ENCODE results near the gene STRA8. TPM values are rescaled to one million over a fixed set of nuclear protein-coding genes. Genes with fewer than 3 reads are reported as not detected.
"Not testable (repeated sequence)": the region's sequence is repeated elsewhere in the genome, so short reads cannot be mapped to it uniquely, and the experiment has no call there.

Gene STRA8
- total RNA-seq, 2 experiments from 2014 or later, result not detected

DNA sequence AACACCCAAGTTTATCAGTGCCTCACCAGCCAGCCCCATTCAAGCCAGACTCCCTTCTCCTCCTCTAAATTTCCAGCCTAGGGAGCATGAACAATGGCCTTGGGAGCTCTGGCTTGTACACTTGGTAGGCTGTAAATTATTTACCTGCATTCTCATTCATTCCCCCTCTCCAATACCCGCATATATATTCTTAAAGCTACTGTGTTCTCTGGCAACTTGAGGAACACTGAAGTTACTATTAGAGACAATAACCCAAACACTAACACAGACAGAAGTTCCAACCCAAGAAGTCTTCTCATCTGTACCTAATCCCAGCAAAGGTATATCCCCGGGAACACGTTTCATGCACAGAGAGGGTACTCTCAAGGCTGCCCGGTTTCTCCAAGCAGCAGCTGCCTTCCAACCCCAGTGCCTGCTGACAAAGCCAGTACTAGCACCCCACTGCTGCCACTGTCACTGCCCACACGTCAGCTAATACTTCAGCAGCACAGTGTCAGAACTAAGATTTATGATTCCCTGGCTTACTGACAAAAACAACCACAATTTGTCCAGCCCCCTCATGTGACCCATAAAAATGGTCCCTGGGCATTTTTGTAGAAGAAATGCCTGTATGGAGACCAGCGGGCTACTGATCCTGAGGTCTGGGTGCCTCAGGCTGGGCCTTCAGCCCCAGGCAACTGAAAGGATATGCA, 25.4 kb upstream of the STRA8 start:
- H3K36me3 Mint-ChIP-seq, result peaks cover 27% of the 10 kb centered on the region
- no peaks in the 10 kb centered on the region for H3K27me3 Mint-ChIP-seq
- no peak overlapping the region for H3K4me3 Mint-ChIP-seq
- peaks cover 29% of the 10 kb centered on the region for H3K4me1 Mint-ChIP-seq (ENCODE audit: low read depth)
- no peak overlapping the region for H3K27ac Mint-ChIP-seq
- intact Hi-C loops (cut with micrococcal nuclease), result no loop called here
- CTCF ChIA-PET, result no interaction called here
- POLR2A ChIA-PET, result no interaction called here
- DNase-seq, result no peak
- no peaks in the 10 kb centered on the region for H3K9me3 Mint-ChIP-seq

DNA sequence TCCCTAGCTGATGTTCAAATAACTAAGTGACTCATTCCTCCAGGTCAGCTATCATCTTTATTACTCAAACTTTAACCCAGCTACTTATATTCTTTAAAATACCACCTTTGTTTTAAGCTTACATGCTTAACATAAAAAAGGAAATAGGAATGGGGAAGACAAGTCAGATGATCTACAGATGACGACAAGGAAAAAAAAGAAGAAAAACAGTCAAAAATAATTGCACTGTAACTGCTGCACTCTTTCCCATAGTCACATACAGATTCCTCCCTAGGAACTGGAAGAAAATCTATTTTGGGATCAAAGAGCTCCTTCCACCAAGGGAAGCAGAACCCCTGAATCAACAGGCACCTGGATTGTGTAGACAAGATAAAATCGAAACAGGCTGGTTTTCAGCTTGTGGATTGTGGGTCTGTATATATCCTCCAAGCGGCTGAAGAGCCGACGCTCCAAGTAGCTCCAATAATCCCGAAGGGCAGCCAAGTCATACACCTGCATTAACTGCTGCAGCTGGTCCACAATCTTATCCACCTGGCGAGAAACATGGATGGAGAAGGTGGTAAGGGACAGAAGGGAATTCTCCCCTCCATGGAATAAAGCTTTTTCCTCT, 24.3 kb upstream of the STRA8 start:
- Mint-ChIP-seq H3K4me1 (ENCODE audit: low read depth) (peaks cover 25% of the 10 kb centered on the region), H3K27me3 (no peaks in the 10 kb centered on the region), H3K9me3 (no peaks in the 10 kb centered on the region), H3K4me3 (no peak overlapping the region), H3K36me3 (peaks cover 17% of the 10 kb centered on the region), H3K27ac (no peak overlapping the region)
- intact Hi-C loops (cut with micrococcal nuclease), result no loop called here
- POLR2A ChIA-PET, result interaction anchor here (1.0 to 2.6 kb wide), 2 partner anchors 38 to 61 kb away, joined by 3 to 10 read pairs; partner anchors contain the start of genes CYREN and TMEM140
- no peak for DNase-seq
- CTCF ChIA-PET, result interaction anchor here (0.6 to 1.1 kb wide), 4 partner anchors 223 to 413 kb away, joined by 3 read pairs; partner anchors contain the start of gene AGBL3

DNA sequence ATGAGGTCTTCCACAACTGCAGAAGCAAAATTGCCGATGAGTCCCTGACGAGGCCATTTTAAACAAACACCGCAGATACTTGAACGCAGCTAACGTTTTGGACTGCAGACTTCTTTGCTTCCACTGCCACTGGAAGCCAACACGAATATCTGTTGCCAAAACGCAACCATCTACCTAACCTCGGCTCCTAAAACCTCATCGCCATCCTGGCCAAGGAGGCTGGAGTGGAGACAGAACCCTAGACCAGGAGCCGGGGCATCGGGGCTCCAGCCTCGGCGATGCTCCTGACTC, 22.8 kb upstream of the STRA8 start:
- Mint-ChIP-seq H3K36me3 (peaks cover 8% of the 10 kb centered on the region), H3K9me3 (no peaks in the 10 kb centered on the region), H3K27me3 (no peaks in the 10 kb centered on the region), H3K4me3 (peak overlapping the region; percentile 93), H3K27ac (no peak overlapping the region), H3K4me1 (ENCODE audit: low read depth) (peaks cover 25% of the 10 kb centered on the region)
- ChIA-PET POLR2A (interaction anchor here (0.6 to 2.6 kb wide), 7 partner anchors 14 to 452 kb away, joined by 3 to 10 read pairs (median 5); partner anchors contain the start of genes CYREN, STMP1 and TMEM140), CTCF (interaction anchor here (0.6 to 1.6 kb wide), 5 partner anchors 42 to 664 kb away, joined by 3 to 6 read pairs (median 5); no protein-coding TSS in a partner anchor)
- DNase-seq, result no peak
- intact Hi-C loops (cut with micrococcal nuclease), result loop anchor here (1.0 to 5.0 kb wide), 8 partner anchors 41 to 752 kb away; partner anchors contain the start of genes AGBL3, AKR1B1, BPGM and CNOT4

- CTCF ChIA-PET, result interaction anchor here (0.6 to 1.6 kb wide), 5 partner anchors 42 to 665 kb away, joined by 3 to 6 read pairs (median 5); no protein-coding TSS in a partner anchor
- POLR2A ChIA-PET, result interaction anchor here (1.1 to 2.6 kb wide), 5 partner anchors 15 to 63 kb away, joined by 4 to 10 read pairs (median 5); partner anchors contain the start of genes CYREN and TMEM140
- Mint-ChIP-seq H3K9me3 (no peaks in the 10 kb centered on the region), H3K4me3 (peak within 1 kb of the TSS; percentile 93), H3K36me3 (peaks cover 3% of the 10 kb centered on the region), H3K4me1 (ENCODE audit: low read depth) (peaks cover 23% of the 10 kb centered on the region), H3K27ac (peak within 1 kb of the TSS; percentile 83), H3K27me3 (no peaks in the 10 kb centered on the region)
- intact Hi-C loops (cut with micrococcal nuclease), result loop anchor here (1.0 to 5.0 kb wide), 7 partner anchors 41 to 752 kb away; partner anchors contain the start of genes AGBL3, AKR1B1, CNOT4 and CYREN
- DNase-seq, result peak; percentile 98
Measured at GRCh38 chr7:135211179-135211945, 22.3 kb upstream of the STRA8 start, which contains the start of gene WDR91. Gene WDR91 (minus strand): TSS chr7:135211526. CDS start chr7:135211502, 24 bp downstream.

DNA sequence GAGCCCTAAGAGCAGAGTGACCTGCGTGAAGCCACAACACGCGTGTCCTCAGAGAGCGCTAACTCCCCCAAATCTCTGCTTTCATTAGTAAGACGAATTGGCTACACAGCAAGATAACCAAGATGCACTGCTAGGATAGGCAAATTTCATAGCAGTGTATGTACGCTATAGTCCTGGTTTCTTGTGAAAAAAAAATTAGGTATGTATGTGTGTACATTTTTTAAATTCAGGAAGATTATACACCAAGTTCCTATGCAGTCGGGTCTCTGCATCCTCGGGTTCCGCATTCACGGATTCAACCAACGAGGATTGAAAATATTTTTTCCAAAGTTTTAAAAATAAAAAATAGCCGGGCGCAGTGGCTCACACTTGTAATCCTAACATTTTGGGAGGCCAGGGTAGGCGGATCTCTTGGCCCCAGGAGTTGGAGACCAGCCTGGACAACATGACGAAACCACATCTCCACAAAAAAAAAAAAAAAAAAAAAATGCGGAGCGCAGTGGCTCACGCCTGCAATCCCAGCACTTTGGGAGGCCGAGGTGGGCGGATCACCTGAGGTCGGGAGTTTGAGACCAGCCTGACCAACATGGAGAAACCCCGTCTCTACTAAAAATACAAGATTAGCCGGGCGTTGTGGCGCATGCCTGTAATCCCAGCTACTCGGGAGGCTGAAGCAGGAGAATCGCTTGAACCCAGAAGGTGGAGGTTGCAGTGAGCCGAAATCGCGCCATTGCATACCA, 21.5 kb upstream of the STRA8 start:
- intact Hi-C loops (cut with micrococcal nuclease), result loop anchor here (1.0 to 5.0 kb wide), 7 partner anchors 42 to 753 kb away; partner anchors contain the start of genes AGBL3, AKR1B1, CNOT4 and CYREN
- peaks cover 20% of the 10 kb centered on the region for H3K4me1 Mint-ChIP-seq (ENCODE audit: low read depth)
- H3K27ac Mint-ChIP-seq, result peak overlapping the region; percentile 58
- H3K27me3 Mint-ChIP-seq, H3K36me3 Mint-ChIP-seq, H3K9me3 Mint-ChIP-seq, DNase-seq: not testable (repeated sequence)
- POLR2A ChIA-PET, result interaction anchor here (1.1 to 2.6 kb wide), 5 partner anchors 16 to 64 kb away, joined by 4 to 10 read pairs (median 5); partner anchors contain the start of genes CYREN and TMEM140
- CTCF ChIA-PET, result interaction anchor here (1.3 kb wide), 1 partner anchor 43 kb away, joined by 3 read pairs; no protein-coding TSS in a partner anchor
- peak overlapping the region; percentile 93 for H3K4me3 Mint-ChIP-seq

GRCh38 chr7:135213831-135214230, 19.8 kb upstream of the STRA8 start:
- ChIA-PET CTCF (interaction anchor here (0.6 to 1.8 kb wide), 2 partner anchors 47 to 60 kb away, joined by 3 to 5 read pairs; no protein-coding TSS in a partner anchor), POLR2A (no interaction called here)
- H3K9me3 Mint-ChIP-seq, result no peaks in the 10 kb centered on the region
- DNase-seq, result no peak
- no peak overlapping the region for H3K27ac Mint-ChIP-seq
- intact Hi-C loops (cut with micrococcal nuclease), result loop anchor here (5.0 kb wide), 1 partner anchor 448 kb away; the partner anchor contains the start of gene STMP1
- H3K4me1 Mint-ChIP-seq (ENCODE audit: low read depth), result peaks cover 7% of the 10 kb centered on the region
- H3K36me3 Mint-ChIP-seq, result no peaks in the 10 kb centered on the region
- no peak overlapping the region for H3K4me3 Mint-ChIP-seq
- H3K27me3 Mint-ChIP-seq, result peaks cover under 1% of the 10 kb centered on the region

GRCh38 chr7:135215180-135215579, 18.5 kb upstream of the STRA8 start:
- intact Hi-C loops (cut with micrococcal nuclease), result no loop called here
- no peaks in the 10 kb centered on the region for H3K36me3 Mint-ChIP-seq
- H3K4me1 Mint-ChIP-seq (ENCODE audit: low read depth), result peaks cover 6% of the 10 kb centered on the region
- H3K9me3 Mint-ChIP-seq, result no peaks in the 10 kb centered on the region
- peaks cover 1% of the 10 kb centered on the region for H3K27me3 Mint-ChIP-seq
- no peak for DNase-seq
- ChIA-PET CTCF (interaction anchor here (0.7 to 1.8 kb wide), 2 partner anchors 20 to 59 kb away, joined by 3 to 5 read pairs; no protein-coding TSS in a partner anchor), POLR2A (no interaction called here)
- no peak overlapping the region for H3K27ac Mint-ChIP-seq
- H3K4me3 Mint-ChIP-seq, result no peak overlapping the region

DNA sequence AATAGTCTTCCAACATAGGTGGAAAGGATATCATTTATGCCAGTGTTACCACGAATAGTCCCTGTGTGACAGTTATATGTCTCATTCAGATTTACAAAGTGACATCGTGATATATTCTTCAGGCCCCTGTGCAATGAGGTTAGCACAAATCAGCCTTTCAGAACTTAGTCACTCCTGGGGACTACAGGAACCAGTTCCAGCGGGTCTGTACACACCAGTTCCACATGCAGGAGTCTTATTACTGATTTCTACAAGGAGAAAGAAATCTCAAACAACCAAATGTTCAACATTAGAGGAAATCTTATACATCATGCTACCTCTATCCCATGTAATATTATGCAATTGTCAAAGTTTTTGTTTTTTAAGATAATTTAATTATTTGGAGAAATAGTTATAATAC, 17.9 kb upstream of the STRA8 start:
- H3K4me3 Mint-ChIP-seq, result no peak overlapping the region
- ChIA-PET CTCF (no interaction called here), POLR2A (no interaction called here)
- no peaks in the 10 kb centered on the region for H3K9me3 Mint-ChIP-seq
- H3K27me3 Mint-ChIP-seq, result peaks cover 1% of the 10 kb centered on the region
- no peak overlapping the region for H3K27ac Mint-ChIP-seq
- no peak for DNase-seq
- no peaks in the 10 kb centered on the region for H3K36me3 Mint-ChIP-seq
- peaks cover 3% of the 10 kb centered on the region for H3K4me1 Mint-ChIP-seq (ENCODE audit: low read depth)
- intact Hi-C loops (cut with micrococcal nuclease), result no loop called here

- H3K9me3 Mint-ChIP-seq, result no peaks in the 10 kb centered on the region
- intact Hi-C loops (cut with micrococcal nuclease), result no loop called here
- no peaks in the 10 kb centered on the region for H3K4me1 Mint-ChIP-seq (ENCODE audit: low read depth)
- no peak overlapping the region for H3K27ac Mint-ChIP-seq
- ChIA-PET POLR2A (no interaction called here), CTCF (interaction anchor here (0.7 to 1.6 kb wide), 2 partner anchors 10 to 57 kb away, joined by 3 read pairs; no protein-coding TSS in a partner anchor)
- peaks cover 1% of the 10 kb centered on the region for H3K27me3 Mint-ChIP-seq
- no peak for DNase-seq
- H3K36me3 Mint-ChIP-seq, result no peaks in the 10 kb centered on the region
- H3K4me3 Mint-ChIP-seq, result no peak overlapping the region
Measured at GRCh38 chr7:135217645-135218509, 15.8 kb upstream of the STRA8 start.

GRCh38 chr7:135224027-135224426, 9.6 kb upstream of the STRA8 start:
- H3K4me3 Mint-ChIP-seq, result no peak overlapping the region
- H3K36me3 Mint-ChIP-seq, result no peaks in the 10 kb centered on the region
- intact Hi-C loops (cut with micrococcal nuclease), result no loop called here
- no peaks in the 10 kb centered on the region for H3K9me3 Mint-ChIP-seq
- ChIA-PET POLR2A (no interaction called here), CTCF (interaction anchor here (1.3 kb wide), 1 partner anchor 9 kb away, joined by 3 read pairs; no protein-coding TSS in a partner anchor)
- no peak overlapping the region for H3K27ac Mint-ChIP-seq
- H3K4me1 Mint-ChIP-seq (ENCODE audit: low read depth), result peaks cover 13% of the 10 kb centered on the region
- no peaks in the 10 kb centered on the region for H3K27me3 Mint-ChIP-seq
- no peak for DNase-seq

Data from activated CD4-positive, alpha-beta memory T cell treated with anti-CD3 and anti-CD28 coated beads for 36 hours (primary cell).